ENCODE measurements around the gene PIGT.

DNA sequence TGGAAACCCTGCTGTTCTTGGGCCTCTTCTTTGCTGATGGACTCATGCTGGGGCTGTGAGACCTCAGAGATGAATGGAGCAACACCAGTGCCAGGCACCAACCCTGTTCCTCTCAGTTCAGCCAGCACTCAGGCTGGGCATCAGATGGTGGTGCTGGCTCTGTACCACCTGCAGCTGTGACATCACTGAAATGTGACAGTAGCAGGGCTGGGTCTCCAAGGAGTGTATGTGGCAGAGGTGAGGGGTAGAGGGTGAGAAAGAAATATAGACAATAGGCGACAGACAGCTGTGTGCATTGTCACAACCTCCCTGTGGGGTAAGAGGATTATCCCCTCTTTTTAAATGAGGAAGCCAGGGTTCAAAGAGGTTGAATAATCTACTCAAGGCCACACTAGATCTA is 37.8 kb upstream of the PIGT start, which contains the start of gene TP53TG5:
- no peak for TF ChIP-seq POLR2A (IDR thresholded peaks at IDR 0.05)
- TF ChIP-seq CTCF (IDR thresholded peaks at IDR 0.05 in 8 of 11, conservative IDR thresholded peaks at IDR 0.05 in 3 of 11): no peak

Data from spleen (tissue), 7 donors.